ENCODE data around the gene VEPH1. TPM values are rescaled to one million over a fixed set of nuclear protein-coding genes. Genes with fewer than 3 reads are reported as not detected.
"Not testable (repeated sequence)": the region's sequence is repeated elsewhere in the genome, so short reads cannot be mapped to it uniquely, and the experiment has no call there.

The VEPH1 gene
- total RNA-seq, 1 experiment from 2014 or later: 2.4 TPM

DNA sequence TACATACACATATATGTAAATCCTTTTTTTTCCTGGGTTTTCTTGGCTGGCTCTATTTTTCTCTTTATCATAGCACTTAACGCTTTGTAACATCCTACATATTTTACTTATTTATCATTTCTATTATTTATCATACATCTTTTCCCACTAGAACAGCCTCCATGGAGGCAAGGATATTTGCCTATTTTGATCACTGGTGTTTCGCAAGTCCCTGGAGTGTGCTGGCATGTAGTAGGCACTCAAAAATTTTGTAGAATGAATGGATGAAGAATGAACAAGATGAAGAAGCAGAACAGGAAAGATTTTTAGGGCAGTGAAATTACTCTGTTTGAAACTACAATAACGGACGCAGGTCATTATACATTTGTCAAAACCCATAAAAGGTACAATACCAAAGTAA lies 149.6 kb downstream of the VEPH1 start:
- H3K27ac Mint-ChIP-seq (ENCODE audit: low read depth, unreplicated experiment): peak overlapping the region; percentile 3
- ChIA-PET CTCF (interaction anchor here (0.6 kb wide), 1 partner anchor 117 kb away, joined by 3 read pairs; no protein-coding TSS in a partner anchor), POLR2A (no interaction called here)
- H3K27me3 Mint-ChIP-seq (ENCODE audit: insufficient read depth, unreplicated experiment): no peaks in the 10 kb centered on the region
- DNase-seq (ENCODE audit: unreplicated experiment): no peak
- intact Hi-C loops (cut with micrococcal nuclease): loop anchor here (10.0 kb wide), 2 partner anchors 109 to 149 kb away; no protein-coding TSS in a partner anchor
- H3K4me1 Mint-ChIP-seq (ENCODE audit: insufficient read depth, unreplicated experiment): peaks cover 24% of the 10 kb centered on the region
- H3K36me3 Mint-ChIP-seq (ENCODE audit: insufficient read depth, unreplicated experiment): no peaks in the 10 kb centered on the region
- no peaks in the 10 kb centered on the region for H3K9me3 Mint-ChIP-seq (ENCODE audit: unreplicated experiment)
- BruUV-seq (replicated peaks): no TSS peak
- no peak overlapping the region for H3K4me3 Mint-ChIP-seq (ENCODE audit: unreplicated experiment)
- TF ChIP-seq, protein P1, sequence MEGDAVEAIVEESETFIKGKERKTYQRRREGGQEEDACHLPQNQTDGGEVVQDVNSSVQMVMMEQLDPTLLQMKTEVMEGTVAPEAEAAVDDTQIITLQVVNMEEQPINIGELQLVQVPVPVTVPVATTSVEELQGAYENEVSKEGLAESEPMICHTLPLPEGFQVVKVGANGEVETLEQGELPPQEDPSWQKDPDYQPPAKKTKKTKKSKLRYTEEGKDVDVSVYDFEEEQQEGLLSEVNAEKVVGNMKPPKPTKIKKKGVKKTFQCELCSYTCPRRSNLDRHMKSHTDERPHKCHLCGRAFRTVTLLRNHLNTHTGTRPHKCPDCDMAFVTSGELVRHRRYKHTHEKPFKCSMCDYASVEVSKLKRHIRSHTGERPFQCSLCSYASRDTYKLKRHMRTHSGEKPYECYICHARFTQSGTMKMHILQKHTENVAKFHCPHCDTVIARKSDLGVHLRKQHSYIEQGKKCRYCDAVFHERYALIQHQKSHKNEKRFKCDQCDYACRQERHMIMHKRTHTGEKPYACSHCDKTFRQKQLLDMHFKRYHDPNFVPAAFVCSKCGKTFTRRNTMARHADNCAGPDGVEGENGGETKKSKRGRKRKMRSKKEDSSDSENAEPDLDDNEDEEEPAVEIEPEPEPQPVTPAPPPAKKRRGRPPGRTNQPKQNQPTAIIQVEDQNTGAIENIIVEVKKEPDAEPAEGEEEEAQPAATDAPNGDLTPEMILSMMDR (IDR thresholded peaks at IDR 0.05; ENCODE audit: unreplicated experiment): no peak

DNA sequence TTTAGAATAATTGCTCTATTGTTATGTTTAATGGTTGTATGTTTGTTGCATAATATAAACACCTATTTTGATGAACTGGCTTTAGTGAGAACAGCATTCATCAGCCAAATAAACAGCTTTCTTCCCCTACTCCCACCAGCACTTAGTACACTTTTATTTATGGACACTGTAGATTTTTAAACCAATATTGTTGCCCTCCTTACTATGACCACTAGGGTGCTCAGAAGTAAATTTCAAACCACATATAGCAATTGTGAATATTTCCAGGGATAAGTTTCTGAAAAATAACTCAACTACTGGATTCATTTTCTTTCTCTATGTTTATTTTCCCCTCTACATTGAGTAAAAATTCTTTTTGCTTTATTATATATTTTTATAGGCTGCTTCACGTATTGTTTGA lies 151.2 kb downstream of the VEPH1 start:
- Mint-ChIP-seq H3K27me3 (ENCODE audit: insufficient read depth, unreplicated experiment) (no peaks in the 10 kb centered on the region), H3K9me3 (ENCODE audit: unreplicated experiment) (no peaks in the 10 kb centered on the region), H3K36me3 (ENCODE audit: insufficient read depth, unreplicated experiment) (no peaks in the 10 kb centered on the region), H3K4me3 (ENCODE audit: unreplicated experiment) (no peak overlapping the region), H3K4me1 (ENCODE audit: insufficient read depth, unreplicated experiment) (peaks cover 22% of the 10 kb centered on the region), H3K27ac (ENCODE audit: low read depth, unreplicated experiment) (no peak overlapping the region)
- intact Hi-C loops (cut with micrococcal nuclease): loop anchor here (10.0 kb wide), 2 partner anchors 107 to 147 kb away; no protein-coding TSS in a partner anchor
- TF ChIP-seq, protein P1 (IDR thresholded peaks at IDR 0.05; ENCODE audit: unreplicated experiment): peak; percentile 34
- DNase-seq (ENCODE audit: unreplicated experiment): no peak
- POLR2A ChIA-PET: no interaction called here
- CTCF ChIA-PET: interaction anchor here (0.6 to 1.6 kb wide), 3 partner anchors 12 to 146 kb away, joined by 3 to 4 read pairs (median 4); no protein-coding TSS in a partner anchor
- no TSS peak for BruUV-seq (replicated peaks)

DNA sequence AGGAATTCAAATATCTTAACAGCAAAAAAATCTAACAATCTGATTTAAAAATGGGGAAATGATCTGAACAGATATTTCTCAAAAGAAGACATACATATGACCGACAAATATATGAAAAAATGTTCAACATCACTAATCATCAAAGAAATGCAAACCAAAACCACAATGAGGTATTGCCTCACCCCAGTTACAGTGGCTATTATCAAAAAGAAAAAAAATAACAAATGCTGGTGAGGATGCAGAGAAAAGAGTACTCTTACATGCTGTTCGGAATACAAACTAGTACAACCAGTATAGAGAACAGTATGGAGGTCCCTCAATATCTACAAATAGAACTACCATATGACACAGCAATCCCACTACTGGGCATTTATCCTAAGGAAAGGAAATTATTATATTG lies 152.6 kb downstream of the VEPH1 start:
- DNase-seq (ENCODE audit: unreplicated experiment); H3K36me3 Mint-ChIP-seq (ENCODE audit: insufficient read depth, unreplicated experiment); H3K4me3 Mint-ChIP-seq (ENCODE audit: unreplicated experiment); BruUV-seq (replicated peaks); POLR2A ChIA-PET; CTCF ChIA-PET; H3K9me3 Mint-ChIP-seq (ENCODE audit: unreplicated experiment); H3K27ac Mint-ChIP-seq (ENCODE audit: low read depth, unreplicated experiment); H3K27me3 Mint-ChIP-seq (ENCODE audit: insufficient read depth, unreplicated experiment): not testable (repeated sequence)
- intact Hi-C loops (cut with micrococcal nuclease): loop anchor here (10.0 kb wide), 2 partner anchors 106 to 146 kb away; no protein-coding TSS in a partner anchor
- H3K4me1 Mint-ChIP-seq (ENCODE audit: insufficient read depth, unreplicated experiment): peaks cover 22% of the 10 kb centered on the region

DNA sequence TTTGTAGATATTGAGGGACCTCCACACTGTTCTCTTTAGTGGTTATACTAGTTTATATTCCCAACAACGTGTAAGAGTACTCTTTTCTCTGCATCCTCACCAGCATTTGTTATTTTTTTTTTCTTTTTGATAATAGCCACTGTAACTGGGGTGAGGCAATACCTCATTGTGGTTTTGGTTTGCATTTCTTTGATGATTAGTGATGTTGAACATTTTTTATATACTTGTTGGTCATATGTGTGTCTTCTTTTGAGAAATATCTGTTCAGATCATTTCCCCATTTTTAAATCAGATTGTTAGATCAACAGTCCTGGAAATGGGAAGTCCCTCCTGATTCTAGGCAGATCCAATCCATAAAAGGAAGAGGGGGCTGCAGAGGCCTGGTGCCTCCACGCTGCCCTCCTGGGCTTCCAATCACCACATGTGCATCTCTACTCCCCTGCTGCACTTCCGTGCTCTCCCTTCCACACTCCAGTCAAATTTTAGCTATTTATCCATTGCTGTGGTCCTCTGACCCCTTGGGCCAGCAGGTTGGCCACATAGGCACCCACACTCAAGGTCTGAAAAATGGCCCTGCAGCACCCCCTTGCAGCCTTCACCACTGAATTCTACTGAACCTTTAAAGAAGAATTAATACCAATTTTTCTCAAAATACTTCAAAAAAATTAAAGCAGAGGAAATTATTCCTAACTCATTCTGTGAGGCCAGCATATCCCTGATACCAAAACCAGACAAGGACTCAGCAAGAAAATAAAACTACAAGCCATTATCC lies 154.7 kb downstream of the VEPH1 start:
- CTCF ChIA-PET: not testable (repeated sequence)

DNA sequence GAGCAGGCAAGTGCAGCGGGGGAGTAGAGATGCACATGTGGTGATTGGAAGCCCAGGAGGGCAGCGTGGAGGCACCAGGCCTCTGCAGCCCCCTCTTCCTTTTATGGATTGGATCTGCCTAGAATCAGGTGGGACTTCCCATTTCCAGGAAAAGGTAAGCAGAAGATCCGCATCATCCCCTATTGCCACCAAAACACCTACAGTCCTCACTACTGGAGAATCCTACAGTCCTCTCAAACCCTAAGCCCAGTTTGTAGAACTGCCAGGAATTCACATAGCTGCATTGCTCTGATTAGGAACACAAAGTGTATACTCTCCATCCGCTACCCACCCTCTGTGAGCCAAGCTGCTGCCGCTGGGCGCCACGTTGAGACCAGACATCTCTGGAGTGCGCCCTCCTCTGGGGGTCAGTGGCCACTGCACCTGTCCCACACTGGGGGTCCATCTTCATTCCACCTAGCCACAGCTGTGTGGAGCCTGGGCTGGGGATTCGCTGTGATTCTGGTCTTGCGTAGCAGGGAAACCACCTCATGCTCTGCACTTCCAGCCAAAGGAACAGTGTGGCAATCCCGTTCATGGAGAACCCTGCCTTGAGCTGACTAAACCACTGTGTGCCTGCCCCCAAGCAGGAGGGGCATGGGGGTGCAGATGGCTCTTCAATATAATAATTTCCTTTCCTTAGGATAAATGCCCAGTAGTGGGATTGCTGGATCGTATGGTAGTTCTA lies 155.5 kb downstream of the VEPH1 start:
- intact Hi-C loops (cut with micrococcal nuclease): no loop called here
- peaks cover 5% of the 10 kb centered on the region for H3K9me3 Mint-ChIP-seq (ENCODE audit: unreplicated experiment)
- ChIA-PET CTCF (no interaction called here), POLR2A (no interaction called here)
- no peaks in the 10 kb centered on the region for H3K36me3 Mint-ChIP-seq (ENCODE audit: insufficient read depth, unreplicated experiment)
- no peak overlapping the region for H3K27ac Mint-ChIP-seq (ENCODE audit: low read depth, unreplicated experiment)
- H3K4me3 Mint-ChIP-seq (ENCODE audit: unreplicated experiment): no peak overlapping the region
- BruUV-seq (replicated peaks): no TSS peak
- TF ChIP-seq, protein P1 (IDR thresholded peaks at IDR 0.05; ENCODE audit: unreplicated experiment): peak; percentile 32
- DNase-seq (ENCODE audit: unreplicated experiment): peak; percentile 46
- H3K4me1 Mint-ChIP-seq (ENCODE audit: insufficient read depth, unreplicated experiment): peaks cover 6% of the 10 kb centered on the region
- no peaks in the 10 kb centered on the region for H3K27me3 Mint-ChIP-seq (ENCODE audit: insufficient read depth, unreplicated experiment)

More for the DNA sequence above, 154.7 kb downstream of the VEPH1 start:
- POLR2A ChIA-PET; intact Hi-C loops (cut with micrococcal nuclease); H3K27me3 Mint-ChIP-seq (ENCODE audit: insufficient read depth, unreplicated experiment); H3K27ac Mint-ChIP-seq (ENCODE audit: low read depth, unreplicated experiment); H3K36me3 Mint-ChIP-seq (ENCODE audit: insufficient read depth, unreplicated experiment); H3K9me3 Mint-ChIP-seq (ENCODE audit: unreplicated experiment); DNase-seq (ENCODE audit: unreplicated experiment); H3K4me1 Mint-ChIP-seq (ENCODE audit: insufficient read depth, unreplicated experiment); H3K4me3 Mint-ChIP-seq (ENCODE audit: unreplicated experiment); BruUV-seq (replicated peaks): not testable (repeated sequence)
